A549 (cell line): ENCODE results near the gene ABHD12. TPM values are rescaled to one million over a fixed set of nuclear protein-coding genes. Genes with fewer than 3 reads are reported as not detected.

Experiments used
- ATAC-seq, 2 experiments: fragments of 200-7000 bp in 1 of 2; fragments of >200 bp in 1 of 2; cut with Nextera tagmentation in 1 of 2; cut with Tn5 transposase in 1 of 2; 3 replicates each; pipeline versions ENCODE4 v1.8.0 to v1.9.1; 2018 to 2020; ENCODE audit warnings: mild to moderate bottlenecking in 1 of 2, moderate library complexity in 1 of 2
- CTCF ChIA-PET: fragments of 300-600 bp; sonication (Branson Sonifier 250); formaldehyde crosslinking; extraction: SDS; loops from one replicate; lab custom pipeline; 2021; ENCODE audit warnings: antibody characterized with exemption, inconsistent platforms; lab: Yijun Ruan, JAX
- POLR2A ChIA-PET: fragments of 350-600 bp; formaldehyde crosslinking; extraction: SDS; loops from one replicate; lab custom pipeline; 2021; ENCODE audit warnings: antibody characterized with exemption, inconsistent platforms; lab: Yijun Ruan, JAX
- DNase-seq, 2 experiments: peaks; one replicate each; pipeline versions ENCODE4 v3.0.0 to v3.0.0-alpha.2; 2011 to 2016; ENCODE audit warnings: low read depth in 1 of 2, low spot score in 1 of 2
- FAIRE-seq: peaks from 2 replicates; lab custom pipeline; 2011; peaks lifted over from hg19 to GRCh38; lab: Jason Lieb, UNC
- H3K27ac ChIP-seq, 2 experiments: fragments of >200 bp; sonication (Bioruptor Twin); formaldehyde crosslinking; 3 replicates each; pipeline ENCODE4 v1.5.1; 2016 to 2017
- H3K4me1 ChIP-seq: fragments of >200 bp; sonication (Bioruptor Twin); formaldehyde crosslinking; 3 replicates; pipeline ENCODE4 v1.6.1; 2016
- H3K4me2 ChIP-seq: fragments of >200 bp; sonication (Bioruptor Twin); formaldehyde crosslinking; 3 replicates; pipeline ENCODE4 v1.6.1; 2016
- H3K4me3 ChIP-seq: fragments of >200 bp; sonication (Bioruptor Twin); formaldehyde crosslinking; 3 replicates; pipeline ENCODE4 v1.5.1; 2016
- H3K9me3 ChIP-seq: fragments of >200 bp; sonication (Bioruptor Twin); formaldehyde crosslinking; 3 replicates; pipeline ENCODE4 v1.6.1; 2016
- BHLHE40 ChIP-seq: IDR thresholded peaks from 2 replicates; pipeline ENCODE4 v1.6.1; 2012; ENCODE audit warnings: low read depth, low read length, inconsistent platforms
- EHMT2 ChIP-seq: fragments of 200-600 bp; sonication (generic); IDR thresholded peaks from 2 replicates; pipeline ENCODE4 v1.6.1; 2016; ENCODE audit warnings: antibody characterized with exemption, low read depth, mild to moderate bottlenecking, moderate library complexity
- HDAC2 ChIP-seq: fragments of 200-600 bp; sonication (generic); IDR thresholded peaks from 2 replicates; pipeline ENCODE4 v1.6.1; 2016
- HOXB5 ChIP-seq: fragments of 250-450 bp; sonication (Bioruptor Pico); IDR thresholded peaks from 2 replicates; pipeline ENCODE4 v1.5.0; 2020; ENCODE audit warnings: mild to moderate bottlenecking, moderate library complexity
- JUN ChIP-seq, 2 experiments: fragments of >200 bp; sonication (Bioruptor Twin); formaldehyde crosslinking; IDR thresholded peaks; 2 replicates in 1 of 2; 3 replicates in 1 of 2; pipeline ENCODE4 v1.6.1; 2016 to 2017
- KDM1A ChIP-seq: fragments of 200-600 bp; sonication (generic); IDR thresholded peaks from 2 replicates; pipeline ENCODE4 v1.6.1; 2016; ENCODE audit warnings: low read depth, mild to moderate bottlenecking
- MAZ ChIP-seq: fragments of 150-350 bp; IDR thresholded peaks from 2 replicates; pipeline ENCODE4 v1.6.1; 2014; ENCODE audit warnings: antibody characterized with exemption, low read depth, low read length, borderline replicate concordance
- MYC ChIP-seq: IDR thresholded peaks from 2 replicates; pipeline ENCODE4 v1.6.1; 2012; ENCODE audit warnings: mild to moderate bottlenecking, inconsistent platforms, low read length, improper control_type of control experiment, borderline replicate concordance
- NR3C1 ChIP-seq: fragments of >200 bp; sonication (Bioruptor Twin); formaldehyde crosslinking; IDR thresholded peaks from 3 replicates; pipeline ENCODE4 v1.6.1; 2017
- PHF8 ChIP-seq: fragments of 200-600 bp; sonication (generic); IDR thresholded peaks from 2 replicates; pipeline ENCODE4 v1.6.1; 2016; ENCODE audit warnings: low read depth, mild to moderate bottlenecking, antibody characterized with exemption, moderate library complexity, borderline replicate concordance
- POLR2A ChIP-seq: IDR thresholded peaks from 2 replicates; pipeline ENCODE4 v1.6.1; 2012; ENCODE audit warnings: mild to moderate bottlenecking, low read length
- RARB ChIP-seq: fragments of 250-450 bp; sonication (Bioruptor Pico); IDR thresholded peaks from 2 replicates; pipeline ENCODE4 v1.8.0; 2021; ENCODE audit warnings: mild to moderate bottlenecking, moderate library complexity
- RCOR1 ChIP-seq: fragments of 150-350 bp; IDR thresholded peaks from 2 replicates; pipeline ENCODE4 v1.6.1; 2014; ENCODE audit warnings: antibody characterized with exemption, low read length, low read depth
- SREBF2 ChIP-seq: fragments of 450-650 bp; IDR thresholded peaks from 2 replicates; pipeline ENCODE4 v1.6.1; 2014; ENCODE audit warnings: mild to moderate bottlenecking, moderate library complexity
- TFCP2L1 ChIP-seq: fragments of 250-450 bp; sonication (Bioruptor Pico); IDR thresholded peaks from 2 replicates; pipeline ENCODE4 v1.5.0; 2021; ENCODE audit warnings: mild to moderate bottlenecking
- ZFP36 ChIP-seq: fragments of 450-650 bp; IDR thresholded peaks from 2 replicates; pipeline ENCODE4 v1.6.1; 2014; ENCODE audit warnings: borderline replicate concordance; ENCODE audit not compliant: partially characterized antibody
- WGBS: methylation state at CpG from one replicate; pipeline ENCODE4 v1.1.6; 2017; ENCODE audit errors: missing lambda C conversion rate; 5-methylcytosine and 5-hydroxymethylcytosine counted together
- polyA plus RNA-seq, 4 experiments: library from polyadenylated mRNA; depleted of rRNA in 3 of 4; stranded (reverse); fragments of >200 nt; fragmentation: RNase III in 1 of 4; extraction: RNeasy Plus Mini Kit Qiagen cat#74134 plus additional on column Dnase treatment in 1 of 4; gene quantifications; 2 replicates in 3 of 4; 3 replicates in 1 of 4; pipeline ENCODE4 v1.2.3, GENCODE V29; 2011 to 2017
- TF ChIP-seq, protein P1 (sequence below): fragments of 250-450 bp; sonication (Bioruptor Pico); IDR thresholded peaks from 2 replicates; pipeline ENCODE4 v1.5.0; 2020; ENCODE audit warnings: low read depth, mild to moderate bottlenecking, moderate library complexity
- TF ChIP-seq, protein P2 (sequence below): IDR thresholded peaks from 2 replicates; pipeline ENCODE4 v1.6.1; 2012
- TF ChIP-seq, protein P3 (sequence below): fragments of 150-350 bp; IDR thresholded peaks from 2 replicates; pipeline ENCODE4 v1.6.1; 2014; ENCODE audit warnings: low read depth, mild to moderate bottlenecking, low read length

The ABHD12 gene
- polyA plus RNA-seq, 2 of the 4 experiments (the other 2 are of a cell fraction): 54.3 to 101 TPM

DNA sequence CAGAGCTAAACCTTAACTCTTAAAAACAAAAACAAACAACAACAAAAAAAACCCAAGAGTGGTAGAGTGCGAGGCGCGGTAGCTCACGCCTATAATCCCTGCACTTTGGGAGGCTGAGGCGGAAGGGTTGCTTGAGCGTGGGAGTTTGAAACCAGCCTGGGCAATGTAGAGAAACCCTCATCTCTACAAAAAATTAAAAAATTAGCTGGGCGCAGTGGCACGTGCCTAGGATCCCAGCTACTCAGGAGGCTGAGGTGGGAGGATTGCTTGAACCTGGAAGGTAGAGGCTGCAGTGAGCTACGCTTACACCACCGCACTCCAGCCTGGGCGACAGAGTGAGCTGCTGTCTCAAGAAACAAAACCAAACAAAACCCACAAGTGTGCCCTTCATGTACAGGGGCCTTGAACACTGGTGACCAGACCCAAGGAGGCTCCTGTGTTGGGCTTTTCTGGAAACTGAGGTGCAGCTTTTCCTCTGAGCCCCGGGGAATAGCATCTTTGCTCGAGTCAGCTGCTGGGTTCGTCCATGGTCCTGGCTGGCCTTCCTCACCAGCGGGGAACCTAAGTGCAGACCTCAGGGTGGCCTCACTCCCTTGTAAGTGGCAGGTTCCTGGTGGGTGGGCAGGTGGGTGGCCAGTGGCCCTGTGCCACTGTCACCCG, 102.9 kb downstream of the ABHD12 start:
- ChIA-PET POLR2A (no interaction called here), CTCF (interaction anchor here (1.1 to 5.5 kb wide), 4 partner anchors 8 to 294 kb away, joined by 3 to 24 read pairs (median 4); no protein-coding TSS in a partner anchor)
- Histone ChIP-seq H3K9me3 (no peaks in the 10 kb centered on the region), H3K27ac (no peak overlapping the region), H3K4me2 (no peak overlapping the region), H3K4me3 (no peak overlapping the region), H3K4me1 (no peaks in the 10 kb centered on the region)
- ATAC-seq: no peak
- TF ChIP-seq RCOR1: no peak
- TF ChIP-seq ZFP36: no peak
- TF ChIP-seq HDAC2: no peak
- TF ChIP-seq JUN (IDR thresholded peaks at IDR 0.05): no peak
- TF ChIP-seq TFCP2L1 (CRISPR knock-in tag): no peak
- no peak for TF ChIP-seq EHMT2
- TF ChIP-seq KDM1A: no peak
- TF ChIP-seq NR3C1: no peak
- TF ChIP-seq, protein P1, sequence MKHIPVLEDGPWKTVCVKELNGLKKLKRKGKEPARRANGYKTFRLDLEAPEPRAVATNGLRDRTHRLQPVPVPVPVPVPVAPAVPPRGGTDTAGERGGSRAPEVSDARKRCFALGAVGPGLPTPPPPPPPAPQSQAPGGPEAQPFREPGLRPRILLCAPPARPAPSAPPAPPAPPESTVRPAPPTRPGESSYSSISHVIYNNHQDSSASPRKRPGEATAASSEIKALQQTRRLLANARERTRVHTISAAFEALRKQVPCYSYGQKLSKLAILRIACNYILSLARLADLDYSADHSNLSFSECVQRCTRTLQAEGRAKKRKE: no peak
- TF ChIP-seq RARB (CRISPR knock-in tag): no peak
- TF ChIP-seq POLR2A: no peak
- TF ChIP-seq HOXB5 (CRISPR knock-in tag): no peak
- TF ChIP-seq MAZ: no peak
- TF ChIP-seq, protein P2, sequence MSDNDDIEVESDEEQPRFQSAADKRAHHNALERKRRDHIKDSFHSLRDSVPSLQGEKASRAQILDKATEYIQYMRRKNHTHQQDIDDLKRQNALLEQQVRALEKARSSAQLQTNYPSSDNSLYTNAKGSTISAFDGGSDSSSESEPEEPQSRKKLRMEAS: no peak
- TF ChIP-seq MYC: no peak
- TF ChIP-seq SREBF2: no peak
- no peak for TF ChIP-seq PHF8
- TF ChIP-seq, protein P3, sequence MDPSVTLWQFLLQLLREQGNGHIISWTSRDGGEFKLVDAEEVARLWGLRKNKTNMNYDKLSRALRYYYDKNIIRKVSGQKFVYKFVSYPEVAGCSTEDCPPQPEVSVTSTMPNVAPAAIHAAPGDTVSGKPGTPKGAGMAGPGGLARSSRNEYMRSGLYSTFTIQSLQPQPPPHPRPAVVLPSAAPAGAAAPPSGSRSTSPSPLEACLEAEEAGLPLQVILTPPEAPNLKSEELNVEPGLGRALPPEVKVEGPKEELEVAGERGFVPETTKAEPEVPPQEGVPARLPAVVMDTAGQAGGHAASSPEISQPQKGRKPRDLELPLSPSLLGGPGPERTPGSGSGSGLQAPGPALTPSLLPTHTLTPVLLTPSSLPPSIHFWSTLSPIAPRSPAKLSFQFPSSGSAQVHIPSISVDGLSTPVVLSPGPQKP: no peak
- no peak for TF ChIP-seq BHLHE40
- no peak for FAIRE-seq
- DNase-seq: no peak
- WGBS: 94% methylated on average over 16 of the region's 16 CpGs

DNA sequence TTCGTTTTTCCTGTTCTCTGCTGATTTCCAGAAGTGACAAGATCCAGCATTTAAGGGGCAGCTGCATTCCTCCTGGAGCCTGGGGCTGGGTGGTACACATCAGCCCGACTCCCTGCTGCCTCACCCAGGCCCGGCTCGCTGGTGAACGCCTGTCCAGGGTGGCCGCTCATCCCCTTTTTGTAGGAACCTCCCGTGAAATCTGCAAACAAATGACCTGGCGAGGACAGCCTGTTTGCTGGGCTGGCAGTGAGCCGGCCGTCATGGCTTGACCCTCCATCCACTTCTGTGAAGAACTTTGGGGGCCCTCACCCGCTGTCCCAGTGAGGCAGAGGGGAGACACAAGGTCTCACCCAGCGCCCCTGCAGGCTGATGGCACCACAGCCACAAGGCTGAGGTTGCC, 103.7 kb downstream of the ABHD12 start:
- ATAC-seq: no peak
- no peak for FAIRE-seq
- CTCF ChIA-PET: interaction anchor here (0.9 to 5.5 kb wide), 4 partner anchors 9 to 268 kb away, joined by 3 to 24 read pairs (median 4); no protein-coding TSS in a partner anchor

More for the DNA sequence above, 103.7 kb downstream of the ABHD12 start:
- Histone ChIP-seq H3K27ac (no peak overlapping the region), H3K4me2 (no peak overlapping the region), H3K4me3 (no peak overlapping the region), H3K9me3 (no peaks in the 10 kb centered on the region), H3K4me1 (no peaks in the 10 kb centered on the region)
- 94% methylated on average over 12 of the region's 12 CpGs for WGBS
- DNase-seq: no peak
- TF ChIP-seq MAZ: no peak
- TF ChIP-seq, protein P1: no peak
- POLR2A ChIA-PET: no interaction called here
